Panc1 (cell line): ENCODE results near the gene ZNF680. TPM values are rescaled to one million over a fixed set of nuclear protein-coding genes. Genes with fewer than 3 reads are reported as not detected.

Experiments
- ATAC-seq: fragments of 200-7000 bp; cut with Tn5 transposase; 2 replicates; pipeline ENCODE4 v1.9.1; 2020; ENCODE audit warnings: mild to moderate bottlenecking, moderate library complexity
- BruUV-seq: library from RNA; stranded (reverse); fragments of 400-500 nt; replicated peaks from 2 replicates; lab custom pipeline; 2021; lab: Mats Ljungman, UMichigan
- CTCF ChIA-PET: fragments of 300-600 bp; sonication (Branson Sonifier 250); formaldehyde crosslinking; loops from one replicate; lab custom pipeline; 2022; ENCODE audit warnings: antibody characterized with exemption; lab: Charles Lee
- POLR2A ChIA-PET: fragments of 300-600 bp; sonication (Branson Sonifier 250); formaldehyde crosslinking; loops from one replicate; lab custom pipeline; 2022; ENCODE audit warnings: antibody characterized with exemption; lab: Charles Lee
- DNase-seq: peaks from one replicate; pipeline ENCODE4 v3.0.0-alpha.2; 2010; ENCODE audit warnings: low read depth, low spot score
- H3K27ac ChIP-seq: 2 replicates; pipeline ENCODE4 v1.5.1; 2011; ENCODE audit warnings: mild to moderate bottlenecking, low read length, inconsistent platforms
- H3K27me3 ChIP-seq: fragments of 200-500 bp; sonication (Bioruptor generic); 2 replicates; pipeline ENCODE4 v1.6.0; 2014; ENCODE audit warnings: low read length, inconsistent platforms; ENCODE audit not compliant: control insufficient read depth, insufficient read depth
- H3K36me3 ChIP-seq: fragments of 200-500 bp; sonication (Bioruptor generic); 2 replicates; pipeline ENCODE4 v1.5.1; 2014; ENCODE audit warnings: inconsistent platforms, mild to moderate bottlenecking, low read length, moderate library complexity; ENCODE audit not compliant: control insufficient read depth, insufficient read depth
- H3K4me1 ChIP-seq: 2 replicates; pipeline ENCODE4 v1.5.1; 2011; ENCODE audit warnings: inconsistent platforms, mild to moderate bottlenecking, low read length, moderate library complexity; ENCODE audit not compliant: control insufficient read depth, insufficient read depth
- H3K4me3 ChIP-seq, 2 experiments: 2 replicates each; pipeline ENCODE4 v1.5.1; 2011 to 2012; ENCODE audit warnings: low read depth in 2 of 2, low read length in 2 of 2, mild to moderate bottlenecking in 2 of 2, inconsistent platforms in 1 of 2, moderate library complexity in 1 of 2
- H3K9me3 ChIP-seq: fragments of 200-500 bp; sonication (Bioruptor generic); 2 replicates; pipeline ENCODE4 v1.5.1; 2014; ENCODE audit warnings: low read depth, mild to moderate bottlenecking, inconsistent platforms, low read length, moderate library complexity; ENCODE audit not compliant: control insufficient read depth, insufficient read depth
- CTCF ChIP-seq: fragments of 450-650 bp; IDR thresholded peaks from 2 replicates; pipeline ENCODE4 v1.5.1; 2017; ENCODE audit warnings: mild to moderate bottlenecking
- POLR2AphosphoS5 ChIP-seq: IDR thresholded peaks from 2 replicates; pipeline ENCODE4 v1.6.1; 2012; ENCODE audit warnings: mild to moderate bottlenecking, low read depth, low read length, moderate library complexity
- REST ChIP-seq, 2 experiments: IDR thresholded peaks; 2 replicates each; pipeline ENCODE4 v1.6.1; 2011 to 2012; ENCODE audit warnings: low read depth in 2 of 2, control low read depth in 1 of 2, low read length in 1 of 2, mild to moderate bottlenecking in 1 of 2, moderate library complexity in 1 of 2; ENCODE audit not compliant: insufficient read depth in 1 of 2
- TCF7L2 ChIP-seq: IDR thresholded peaks from 2 replicates; pipeline ENCODE4 v1.6.1; 2011; ENCODE audit warnings: mild to moderate bottlenecking, low read depth, low read length, inconsistent platforms
- in situ Hi-C: cut with HindIII; loops from 2 replicates; pipeline ENCODE4 v1.10.0; 2016; ENCODE audit warnings: low sequenced_read_pairs, low pct_unique_long_range_greater_than_20kb
- intact Hi-C: fragments of 100-400 bp; cut with micrococcal nuclease; formaldehyde crosslinking; loops from one replicate; pipeline ENCODE4 v1.10.0; 2022; ENCODE audit not compliant: unreplicated experiment
- total RNA-seq: library from RNA; stranded (reverse); gene quantifications from one replicate; pipeline ENCODE4 v1.2.1, GENCODE V29; 2021; ENCODE audit not compliant: unreplicated experiment

The ZNF680 gene
- total RNA-seq, 1 experiment from 2014 or later = 21.3 TPM

GRCh38 chr7:64485623-64486022 is 77.2 kb downstream of the ZNF680 start:
- ChIA-PET POLR2A (no interaction called here), CTCF (no interaction called here)
- H3K4me1 ChIP-seq = no peaks in the 10 kb centered on the region
- DNase-seq = no peak
- no TSS peak for BruUV-seq
- H3K27me3 ChIP-seq = no peaks in the 10 kb centered on the region
- no peak overlapping the region for H3K4me3 ChIP-seq
- TF ChIP-seq CTCF (no peak), REST (IDR thresholded peaks at IDR 0.05; ENCODE audit: insufficient read depth in 1 of 2, low read depth in 2 of 2, low read length in 1 of 2) (no peak), TCF7L2 (no peak), POLR2AphosphoS5 (no peak)
- H3K36me3 ChIP-seq = no peaks in the 10 kb centered on the region
- ATAC-seq = no peak
- in situ Hi-C loops (no loop called here), intact Hi-C loops (loop anchor here (10.0 kb wide), 2 partner anchors 51 to 129 kb away; no protein-coding TSS in a partner anchor)
- 0 out of 2 replicates have a peak, but pooled peaks cover 6% of the 10 kb centered on the region for H3K9me3 ChIP-seq
- H3K27ac ChIP-seq = no peak overlapping the region

Other genes with a start within 250 kb of the ZNF680 start
- gene ZNF736, start 249.1 kb downstream of the ZNF680 start, total RNA-seq = 29.0 TPM
- gene ZNF107, start 103.1 kb upstream of the ZNF680 start, total RNA-seq = 11.1 TPM
- gene ZNF138, start 231.4 kb upstream of the ZNF680 start, total RNA-seq = 7.6 TPM